Panc1 (cell line): ENCODE results near the gene TPRG1L. TPM values are rescaled to one million over a fixed set of nuclear protein-coding genes. Genes with fewer than 3 reads are reported as not detected.

Experiments used
- ATAC-seq: fragments of 200-7000 bp; cut with Tn5 transposase; 2 replicates; pipeline ENCODE4 v1.9.1; 2020; ENCODE audit warnings: mild to moderate bottlenecking, moderate library complexity
- BruUV-seq: library from RNA; stranded (reverse); fragments of 400-500 nt; replicated peaks from 2 replicates; lab custom pipeline; 2021; lab: Mats Ljungman, UMichigan
- CTCF ChIA-PET: fragments of 300-600 bp; sonication (Branson Sonifier 250); formaldehyde crosslinking; loops from one replicate; lab custom pipeline; 2022; ENCODE audit warnings: antibody characterized with exemption; lab: Charles Lee
- POLR2A ChIA-PET: fragments of 300-600 bp; sonication (Branson Sonifier 250); formaldehyde crosslinking; loops from one replicate; lab custom pipeline; 2022; ENCODE audit warnings: antibody characterized with exemption; lab: Charles Lee
- DNase-seq: peaks from one replicate; pipeline ENCODE4 v3.0.0-alpha.2; 2010; ENCODE audit warnings: low read depth, low spot score
- H3K27ac ChIP-seq: 2 replicates; pipeline ENCODE4 v1.5.1; 2011; ENCODE audit warnings: mild to moderate bottlenecking, low read length, inconsistent platforms
- H3K27me3 ChIP-seq: fragments of 200-500 bp; sonication (Bioruptor generic); 2 replicates; pipeline ENCODE4 v1.6.0; 2014; ENCODE audit warnings: low read length, inconsistent platforms; ENCODE audit not compliant: control insufficient read depth, insufficient read depth
- H3K36me3 ChIP-seq: fragments of 200-500 bp; sonication (Bioruptor generic); 2 replicates; pipeline ENCODE4 v1.5.1; 2014; ENCODE audit warnings: inconsistent platforms, mild to moderate bottlenecking, low read length, moderate library complexity; ENCODE audit not compliant: control insufficient read depth, insufficient read depth
- H3K4me1 ChIP-seq: 2 replicates; pipeline ENCODE4 v1.5.1; 2011; ENCODE audit warnings: inconsistent platforms, mild to moderate bottlenecking, low read length, moderate library complexity; ENCODE audit not compliant: control insufficient read depth, insufficient read depth
- H3K4me3 ChIP-seq, 2 experiments: 2 replicates each; pipeline ENCODE4 v1.5.1; 2011 to 2012; ENCODE audit warnings: low read depth in 2 of 2, low read length in 2 of 2, mild to moderate bottlenecking in 2 of 2, inconsistent platforms in 1 of 2, moderate library complexity in 1 of 2
- H3K9me3 ChIP-seq: fragments of 200-500 bp; sonication (Bioruptor generic); 2 replicates; pipeline ENCODE4 v1.5.1; 2014; ENCODE audit warnings: low read depth, mild to moderate bottlenecking, inconsistent platforms, low read length, moderate library complexity; ENCODE audit not compliant: control insufficient read depth, insufficient read depth
- CTCF ChIP-seq: fragments of 450-650 bp; IDR thresholded peaks from 2 replicates; pipeline ENCODE4 v1.5.1; 2017; ENCODE audit warnings: mild to moderate bottlenecking
- POLR2AphosphoS5 ChIP-seq: IDR thresholded peaks from 2 replicates; pipeline ENCODE4 v1.6.1; 2012; ENCODE audit warnings: mild to moderate bottlenecking, low read depth, low read length, moderate library complexity
- REST ChIP-seq, 2 experiments: IDR thresholded peaks; 2 replicates each; pipeline ENCODE4 v1.6.1; 2011 to 2012; ENCODE audit warnings: low read depth in 2 of 2, control low read depth in 1 of 2, low read length in 1 of 2, mild to moderate bottlenecking in 1 of 2, moderate library complexity in 1 of 2; ENCODE audit not compliant: insufficient read depth in 1 of 2
- SIN3A ChIP-seq: IDR thresholded peaks from 2 replicates; pipeline ENCODE4 v1.6.1; 2012; ENCODE audit warnings: low read depth, mild to moderate bottlenecking, low read length, moderate library complexity, borderline replicate concordance; ENCODE audit not compliant: insufficient read depth
- TCF7L2 ChIP-seq: IDR thresholded peaks from 2 replicates; pipeline ENCODE4 v1.6.1; 2011; ENCODE audit warnings: mild to moderate bottlenecking, low read depth, low read length, inconsistent platforms
- in situ Hi-C: cut with HindIII; loops from 2 replicates; pipeline ENCODE4 v1.10.0; 2016; ENCODE audit warnings: low sequenced_read_pairs, low pct_unique_long_range_greater_than_20kb
- intact Hi-C: fragments of 100-400 bp; cut with micrococcal nuclease; formaldehyde crosslinking; loops from one replicate; pipeline ENCODE4 v1.10.0; 2022; ENCODE audit not compliant: unreplicated experiment
- total RNA-seq: library from RNA; stranded (reverse); gene quantifications from one replicate; pipeline ENCODE4 v1.2.1, GENCODE V29; 2021; ENCODE audit not compliant: unreplicated experiment

TPRG1L gene
- total RNA-seq, 1 experiment from 2014 or later, result 57.5 TPM

GRCh38 chr1:3660704-3661103, 35.9 kb downstream of the TPRG1L start:
- BruUV-seq, result no TSS peak
- no peaks in the 10 kb centered on the region for H3K27me3 ChIP-seq
- no peaks in the 10 kb centered on the region for H3K9me3 ChIP-seq
- no peak for TF ChIP-seq SIN3A
- TF ChIP-seq CTCF, result no peak
- TF ChIP-seq REST (IDR thresholded peaks at IDR 0.05; ENCODE audit: insufficient read depth in 1 of 2, low read depth in 2 of 2, low read length in 1 of 2), result no peak
- no peak for TF ChIP-seq POLR2AphosphoS5
- TF ChIP-seq TCF7L2, result no peak
- H3K4me1 ChIP-seq, result peaks cover 3% of the 10 kb centered on the region
- no peaks in the 10 kb centered on the region for H3K36me3 ChIP-seq
- DNase-seq (no peak), ATAC-seq (no peak)
- intact Hi-C loops, result no loop called here
- POLR2A ChIA-PET, result no interaction called here
- CTCF ChIA-PET, result no interaction called here
- no peak overlapping the region for H3K27ac ChIP-seq
- in situ Hi-C loops, result no loop called here
- no peak overlapping the region for H3K4me3 ChIP-seq

DNA sequence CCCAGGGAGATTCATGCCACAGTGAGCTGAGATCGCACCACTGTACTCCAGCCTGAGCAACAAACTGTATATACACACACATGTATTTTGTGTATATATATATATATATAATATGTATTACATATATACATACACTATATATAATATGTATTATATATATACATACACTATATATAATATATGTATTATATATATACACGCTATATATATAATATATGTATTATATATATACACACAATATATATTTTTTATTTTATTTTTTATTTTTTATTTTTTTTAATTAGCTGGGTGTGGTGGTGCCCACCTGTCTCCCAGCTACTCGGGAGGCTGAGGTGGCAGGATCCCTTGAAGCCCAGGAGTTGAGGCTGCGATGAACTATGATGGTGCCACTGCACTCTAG, 36.8 kb downstream of the TPRG1L start:
- H3K27me3 ChIP-seq, result no peaks in the 10 kb centered on the region
- ChIA-PET POLR2A (no interaction called here), CTCF (interaction anchor here (0.6 to 0.7 kb wide), 2 partner anchors 34 to 171 kb away, joined by 3 to 4 read pairs; no protein-coding TSS in a partner anchor)
- no peak overlapping the region for H3K27ac ChIP-seq
- no peaks in the 10 kb centered on the region for H3K36me3 ChIP-seq
- H3K4me1 ChIP-seq, result peaks cover 3% of the 10 kb centered on the region
- BruUV-seq, result no TSS peak
- no peaks in the 10 kb centered on the region for H3K9me3 ChIP-seq
- TF ChIP-seq POLR2AphosphoS5 (no peak), TCF7L2 (no peak), REST (IDR thresholded peaks at IDR 0.05; ENCODE audit: insufficient read depth in 1 of 2, low read depth in 2 of 2, low read length in 1 of 2) (no peak), SIN3A (no peak), CTCF (no peak)
- DNase-seq (no peak), ATAC-seq (no peak)
- intact Hi-C loops, result no loop called here
- in situ Hi-C loops, result no loop called here
- H3K4me3 ChIP-seq, result no peak overlapping the region
